H4 (cell line): Measurements from ENCODE around the gene SRRM2. TPM values are rescaled to one million over a fixed set of nuclear protein-coding genes. Genes with fewer than 3 reads are reported as not detected.

Experiments
- DNase-seq: peaks from one replicate; pipeline ENCODE4 v3.0.0-alpha.2; 2015; ENCODE audit warnings: low spot score
- total RNA-seq: library from RNA; depleted of rRNA; stranded (reverse); fragments of >200 nt; shearing (Covaris generic); gene quantifications from 2 replicates; pipeline ENCODE4 v1.2.3, GENCODE V29; 2014; rRNA removed

The SRRM2 gene
- total RNA-seq, 1 experiment from 2014 or later = 16.1 TPM

DNA sequence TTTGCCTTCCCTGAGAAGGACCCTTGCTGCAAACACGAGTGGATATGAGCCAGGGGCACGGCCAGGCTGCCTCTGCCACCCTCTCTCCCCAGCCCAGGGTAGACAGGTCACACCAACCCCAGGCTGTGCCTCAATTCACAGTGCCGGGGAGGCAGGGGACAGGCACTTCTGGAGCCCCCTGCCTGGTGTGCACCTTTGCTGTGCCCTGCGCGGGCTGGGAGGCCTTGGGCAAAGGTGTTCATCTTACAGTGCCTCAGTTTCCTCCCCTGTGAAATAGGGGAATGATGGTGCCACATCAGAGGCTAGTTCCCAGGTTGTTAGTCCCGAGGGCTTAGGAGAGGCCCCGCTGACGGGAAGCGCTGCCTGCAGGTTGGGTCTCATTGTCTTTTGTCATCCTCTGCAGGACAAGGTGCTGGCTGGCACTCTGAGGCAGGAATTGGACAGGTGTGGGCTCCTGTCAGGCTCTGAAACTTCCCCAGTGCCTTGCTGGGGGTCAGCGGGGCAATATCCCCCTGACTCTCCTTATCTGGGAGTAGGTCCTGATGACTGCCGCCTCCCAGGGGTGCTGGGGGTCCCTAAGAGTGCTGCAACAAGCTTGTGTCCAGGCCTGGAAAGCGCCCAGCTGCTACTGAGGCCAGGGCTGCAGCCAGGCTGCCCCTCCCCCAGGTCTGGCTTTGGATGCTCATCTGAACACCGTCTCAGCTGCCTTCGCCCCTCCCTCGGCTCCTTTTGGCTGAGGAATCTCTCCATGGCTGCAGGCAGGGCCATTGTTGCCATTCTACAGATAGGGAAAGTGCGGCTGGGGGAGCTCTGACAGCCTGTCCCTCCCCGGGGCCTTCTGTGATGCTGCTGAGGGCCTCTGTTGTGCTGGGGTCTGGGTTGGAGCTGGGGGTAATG lies 67.7 kb downstream of the SRRM2 start:
- no peak for DNase-seq

Other genes starting within 250 kb of the SRRM2 start
- gene ATP6V0C, start 238.7 kb upstream of the SRRM2 start, total RNA-seq = 39.7 and 40.5 TPM in 2 replicates
- 15.8 and 24.6 TPM in 2 replicates for gene AMDHD2, start 232.3 kb upstream of the SRRM2 start, total RNA-seq
- gene CEMP1, start 221.2 kb upstream of the SRRM2 start, total RNA-seq = 0.08 TPM in 1 of 2 replicates, not detected in the other
- gene PDPK1, start 214.6 kb upstream of the SRRM2 start, total RNA-seq = 8.2 and 9.4 TPM in 2 replicates
- 25.3 and 49.7 TPM in 2 replicates for gene KCTD5, start 70.1 kb upstream of the SRRM2 start, total RNA-seq
- gene PRSS27, start 32.4 kb upstream of the SRRM2 start, total RNA-seq = 0.02 and 0.46 TPM in 2 replicates
- gene ELOB, start 24.6 kb downstream of the SRRM2 start, total RNA-seq = 495 and 562 TPM in 2 replicates
- gene PRSS33, start 34.9 kb downstream of the SRRM2 start, total RNA-seq = 0.10 TPM in 1 of 2 replicates, not detected in the other
- not detected in 2 replicates for gene PRSS41, start 45.8 kb downstream of the SRRM2 start, total RNA-seq
- gene PRSS21, start 64.6 kb downstream of the SRRM2 start, total RNA-seq = not detected in 2 replicates
- gene ZG16B, start 77.7 kb downstream of the SRRM2 start, total RNA-seq = 0.14 TPM in 1 of 2 replicates, not detected in the other
- not detected in 2 replicates for gene PRSS22, start 105.5 kb downstream of the SRRM2 start, total RNA-seq
- gene FLYWCH2, start 130.6 kb downstream of the SRRM2 start, total RNA-seq = 57.3 and 77.7 TPM in 2 replicates
- gene FLYWCH1, start 159.3 kb downstream of the SRRM2 start, total RNA-seq = 9.1 and 13.1 TPM in 2 replicates
- 6.0 and 11.0 TPM in 2 replicates for gene KREMEN2, start 211.6 kb downstream of the SRRM2 start, total RNA-seq
- gene PAQR4, start 216.7 kb downstream of the SRRM2 start, total RNA-seq = 14.4 and 17.9 TPM in 2 replicates
- 19.9 and 26.0 TPM in 2 replicates for gene PKMYT1, start 227.8 kb downstream of the SRRM2 start, total RNA-seq